NCI-H1694 treated with DMSO at 0.1 percent for 48 hours (cell line): ENCODE measurements around the gene VOPP1.
A peak's percentile ranks its signal among the peaks of the same experiment; 100 is the strongest.

Source experiments
- DNase-seq: peaks from one replicate; lab custom pipeline; 2025; lab: John Stamatoyannopoulos, UW

VOPP1 gene

DNA sequence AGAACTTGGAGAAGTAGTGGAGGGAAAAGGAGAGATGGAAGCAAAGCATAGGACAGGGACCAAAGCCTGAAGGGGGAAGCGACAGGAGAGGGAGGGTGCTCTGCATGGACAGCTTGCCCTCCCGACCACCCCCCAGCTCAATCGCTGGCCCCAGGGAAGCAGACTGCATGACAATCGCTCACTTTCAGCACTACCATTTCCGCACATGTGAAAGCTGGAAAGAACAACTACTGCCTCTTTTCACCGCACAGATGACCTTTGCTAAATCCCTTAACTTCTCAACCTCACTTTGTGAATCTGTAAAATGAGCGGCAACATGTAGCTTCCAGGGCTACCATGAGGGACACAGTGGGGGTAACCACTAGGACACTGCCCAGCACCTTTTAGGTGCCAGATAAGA is 17.1 kb downstream of the VOPP1 start:
- no peak for DNase-seq

DNA sequence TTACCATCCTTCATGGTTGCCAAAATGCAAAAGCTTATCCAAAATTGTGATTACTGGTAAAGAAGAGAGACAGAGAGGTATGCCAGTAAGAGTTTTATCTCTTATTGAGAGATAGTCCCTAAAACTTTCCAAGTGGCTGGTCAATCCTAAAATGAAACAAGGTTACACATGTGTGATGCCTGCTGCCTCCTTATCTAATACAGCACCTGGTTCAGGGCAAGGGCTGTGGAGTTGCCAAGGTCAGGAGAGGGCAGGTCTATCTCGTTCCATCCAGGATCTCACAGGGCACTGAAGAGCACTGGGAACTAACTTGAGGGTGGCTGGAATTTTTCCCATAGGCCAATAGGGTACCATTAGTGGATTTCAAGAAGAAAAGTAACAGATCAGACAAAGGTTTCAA is 18.3 kb downstream of the VOPP1 start:
- DNase-seq = no peak

DNA sequence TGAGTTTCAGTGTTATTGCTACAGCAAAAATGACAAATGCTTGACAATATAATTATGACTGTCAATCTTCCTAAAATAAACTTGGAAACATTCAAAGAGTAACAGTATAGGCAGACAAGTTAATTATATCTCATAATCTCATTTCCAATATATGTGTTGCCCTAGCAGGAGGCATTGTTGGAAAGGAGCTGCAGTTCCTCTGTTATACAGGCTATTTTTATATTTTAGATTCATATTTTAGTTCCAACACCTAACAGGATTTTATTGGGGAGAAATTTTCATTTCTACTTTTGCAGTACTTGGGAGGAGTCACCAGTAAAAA is 19.3 kb downstream of the VOPP1 start:
- DNase-seq = no peak

DNA sequence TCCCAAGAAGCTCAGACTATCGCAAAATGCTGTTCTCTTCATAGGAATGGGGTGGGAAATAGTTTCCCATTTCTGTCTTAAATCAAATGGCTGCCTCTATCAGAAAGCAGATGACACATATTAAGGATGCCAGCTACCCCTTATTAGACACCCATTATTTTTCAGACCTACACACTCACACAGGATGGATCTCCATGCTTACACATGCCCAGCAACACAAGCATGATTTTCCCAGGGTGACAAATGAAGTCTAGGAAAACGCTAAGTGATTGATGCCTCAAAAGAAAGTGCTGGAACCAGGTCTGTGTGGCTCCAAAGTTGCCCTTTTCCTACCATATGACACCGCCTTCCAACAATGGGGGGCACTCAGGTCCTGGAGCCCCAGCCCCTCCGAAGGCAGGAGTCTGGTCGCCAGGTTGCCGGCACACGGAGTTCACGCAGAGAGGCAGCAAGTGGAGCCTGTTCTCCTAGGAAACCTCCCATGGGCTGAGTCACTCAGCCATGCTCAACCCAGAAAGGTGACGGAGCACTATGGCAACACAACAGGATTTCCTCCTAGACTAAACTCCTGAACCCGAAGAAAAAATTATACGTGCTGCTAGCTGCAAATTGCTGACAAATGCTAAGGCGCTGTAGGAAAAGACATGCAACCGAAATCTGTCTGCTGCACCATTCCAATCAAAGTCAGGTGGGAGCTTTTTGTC is 19.8 kb downstream of the VOPP1 start:
- no peak for DNase-seq

DNA sequence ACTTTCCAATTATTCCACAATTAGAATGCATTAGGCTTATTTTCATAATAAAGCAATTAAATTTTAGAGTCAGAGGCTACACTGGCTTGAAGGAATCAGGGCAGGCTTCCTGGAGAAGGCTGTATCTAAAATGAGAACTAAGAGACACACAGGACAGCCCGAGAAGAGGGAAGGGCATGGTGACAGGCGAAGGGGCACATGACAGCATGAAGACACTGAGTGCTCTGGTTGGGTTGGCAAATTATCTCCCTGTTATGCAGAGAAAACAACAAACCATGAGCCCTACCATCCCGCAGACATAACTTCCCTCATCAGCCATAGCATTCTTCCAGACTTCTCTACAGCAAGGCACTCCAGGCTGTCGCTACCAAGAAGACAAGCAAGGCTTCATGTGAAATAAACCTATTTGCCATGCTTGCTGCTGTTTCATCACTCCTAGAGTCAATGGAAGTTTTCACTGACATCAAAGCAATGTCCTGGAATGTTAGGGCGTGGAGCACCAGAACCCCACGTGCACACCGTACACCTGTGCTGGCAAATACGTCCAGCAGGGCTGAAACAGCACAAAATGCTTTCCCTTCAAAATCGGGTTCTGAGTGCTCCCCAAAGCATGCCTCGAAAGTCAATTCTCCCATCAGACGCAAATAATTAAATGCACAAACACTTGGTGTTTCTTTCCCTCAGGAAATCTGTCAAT is 21.3 kb downstream of the VOPP1 start:
- DNase-seq = no peak

DNA sequence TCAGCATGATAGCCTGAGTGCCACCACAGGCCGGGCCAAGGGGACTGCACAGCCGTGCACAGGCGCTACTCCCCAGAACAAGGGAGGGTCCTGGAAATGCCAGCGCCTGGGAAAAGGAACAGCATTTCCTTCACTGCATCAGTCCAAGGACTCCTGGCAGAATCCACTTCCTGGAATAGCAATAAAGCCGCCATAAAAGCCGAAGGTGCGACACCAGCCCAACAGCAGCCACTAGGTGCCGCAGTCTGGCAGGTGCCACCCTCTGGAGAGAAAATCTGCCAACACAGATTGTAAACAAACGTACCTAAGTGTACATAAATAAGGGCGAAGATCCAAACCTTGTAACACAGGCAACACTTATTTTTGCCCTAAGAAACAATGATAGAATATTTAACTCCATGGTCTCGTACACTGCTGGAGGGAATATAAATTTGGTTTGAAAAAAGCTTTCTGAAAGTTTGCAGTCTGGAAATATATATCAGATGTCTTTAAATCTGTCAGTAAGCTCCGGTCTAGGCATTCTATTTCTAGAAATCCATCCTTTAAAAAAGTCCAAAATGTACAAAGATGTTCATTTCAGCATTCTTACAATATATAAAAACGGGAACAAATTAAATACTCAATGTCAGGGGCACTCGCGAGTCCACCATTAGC is 22.2 kb downstream of the VOPP1 start:
- no peak for DNase-seq

DNA sequence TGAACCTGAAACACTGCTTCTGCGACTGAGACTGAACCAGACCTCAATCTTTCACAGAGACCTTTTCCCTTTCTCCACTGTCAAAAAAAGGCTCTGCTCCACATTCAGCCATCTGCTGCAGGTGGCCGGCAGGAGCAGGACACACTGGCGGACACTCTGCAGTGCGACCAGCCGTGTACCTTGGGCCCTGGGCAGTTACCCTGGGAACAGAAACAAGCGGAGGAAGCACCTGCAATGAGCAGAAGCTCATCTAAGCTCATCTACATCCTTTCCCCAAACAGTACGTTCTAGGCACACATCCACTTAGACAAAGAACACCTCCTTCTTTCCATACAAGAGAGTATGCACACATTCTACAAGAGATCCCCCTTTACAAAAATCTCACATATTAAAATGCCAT is 22.8 kb downstream of the VOPP1 start:
- DNase-seq = no peak

DNA sequence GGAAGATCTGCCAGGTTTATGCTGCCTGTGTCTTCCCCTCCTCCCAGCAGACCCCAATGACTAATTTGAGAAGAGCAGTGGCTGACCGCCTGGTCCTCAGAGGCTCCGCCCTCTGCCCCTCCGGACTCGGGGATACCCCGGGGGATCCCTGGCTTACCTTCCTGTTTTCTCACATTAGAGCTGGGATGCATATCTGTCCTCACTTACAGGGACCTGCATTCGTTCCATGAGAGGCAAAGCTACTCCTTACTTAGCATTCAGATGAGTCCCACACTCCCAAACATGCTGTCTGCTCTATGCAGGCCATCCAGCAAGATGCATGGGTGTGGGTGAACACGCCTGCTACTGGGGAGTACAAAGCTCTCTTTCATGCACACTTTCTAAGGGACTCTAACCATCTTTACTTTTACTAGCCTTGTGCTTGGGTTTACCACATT is 24.0 kb downstream of the VOPP1 start:
- no peak for DNase-seq

DNA sequence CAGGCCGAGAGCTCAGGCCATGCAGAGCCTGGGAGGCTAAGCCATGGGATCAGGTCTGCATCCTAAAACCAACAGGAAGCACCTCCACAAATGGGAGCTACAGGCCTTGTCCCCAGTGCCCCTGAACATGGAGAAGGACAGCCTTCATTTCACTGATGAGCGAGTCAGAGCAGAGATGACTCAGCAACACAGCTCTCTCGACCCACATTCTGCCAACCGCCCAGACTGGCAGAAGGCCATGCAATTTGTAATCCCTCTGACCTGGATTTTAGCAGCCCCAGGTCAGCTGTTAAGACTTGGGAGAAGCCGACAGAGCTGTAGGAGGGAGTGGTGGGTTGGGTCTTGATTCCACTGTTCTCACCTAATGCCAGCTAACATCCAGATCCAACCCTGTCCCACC is 25.5 kb downstream of the VOPP1 start:
- DNase-seq = peak; percentile 79

DNA sequence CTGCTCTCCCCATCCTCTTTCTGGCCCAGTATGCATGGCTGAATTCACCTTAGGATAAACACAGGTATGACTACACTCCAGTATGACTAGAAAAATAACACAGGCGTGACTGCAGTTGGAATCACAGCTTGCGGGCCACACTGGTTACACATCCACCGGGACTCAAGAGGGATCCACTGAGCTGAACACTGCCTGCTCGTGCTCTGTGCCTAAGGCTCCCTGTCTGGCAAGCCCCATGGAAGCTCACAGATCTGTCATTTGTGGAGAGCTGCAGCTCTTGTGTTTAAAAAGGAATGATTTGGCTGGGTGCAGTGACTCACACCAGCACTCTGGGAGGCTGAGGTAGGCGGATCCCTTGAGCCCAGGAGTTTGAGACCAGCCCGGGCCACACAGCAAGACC is 26.8 kb downstream of the VOPP1 start:
- DNase-seq = no peak

DNA sequence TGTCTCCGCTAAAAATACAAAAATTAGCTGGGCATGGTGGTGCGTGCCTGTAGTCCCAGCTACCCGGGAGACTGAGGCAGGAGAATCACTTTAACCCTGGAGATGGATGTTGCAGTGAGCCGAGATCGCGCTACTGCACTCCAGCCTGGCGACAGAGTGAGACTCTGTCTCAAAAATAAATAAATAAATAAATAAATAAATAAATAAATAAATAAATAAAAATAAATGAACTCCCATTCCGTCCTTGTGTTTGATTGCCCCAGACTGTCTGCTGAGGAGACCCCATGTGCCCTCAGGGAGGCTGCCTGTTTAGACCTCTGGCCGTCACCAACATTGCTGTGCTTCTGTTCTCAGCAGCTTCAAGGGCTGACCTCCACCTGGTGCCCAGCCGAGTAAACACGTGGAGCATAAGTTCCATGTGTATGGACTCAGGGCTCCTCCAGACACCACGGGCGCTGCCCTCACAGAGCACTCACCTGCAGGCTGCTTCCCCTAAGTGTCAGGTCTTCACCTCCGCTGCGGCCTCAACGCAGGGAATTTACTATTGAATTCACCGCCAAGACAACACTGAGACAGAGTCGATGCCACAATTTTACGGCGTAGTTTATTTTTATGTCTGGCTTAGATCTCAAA is 32.0 kb downstream of the VOPP1 start:
- DNase-seq = no peak

DNA sequence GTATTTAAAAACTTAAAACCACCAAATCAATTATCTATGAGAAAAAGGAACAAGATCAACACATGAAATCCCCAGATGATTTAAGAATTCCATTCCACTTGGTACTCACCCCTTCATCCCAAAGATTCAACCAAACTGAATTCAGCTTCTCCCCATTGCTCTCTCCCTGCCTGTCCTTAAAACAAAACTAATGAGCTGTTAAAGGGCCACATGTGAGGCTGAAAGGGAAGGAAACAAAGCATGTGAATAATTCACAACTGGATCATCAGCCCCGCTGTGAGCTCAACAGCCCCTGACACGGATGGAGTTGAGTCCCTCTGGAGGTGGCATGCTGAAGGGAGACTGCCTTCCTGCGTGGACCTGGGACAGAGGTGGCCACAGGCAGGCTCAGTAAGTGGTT is 32.9 kb downstream of the VOPP1 start:
- peak; percentile 48 for DNase-seq

DNA sequence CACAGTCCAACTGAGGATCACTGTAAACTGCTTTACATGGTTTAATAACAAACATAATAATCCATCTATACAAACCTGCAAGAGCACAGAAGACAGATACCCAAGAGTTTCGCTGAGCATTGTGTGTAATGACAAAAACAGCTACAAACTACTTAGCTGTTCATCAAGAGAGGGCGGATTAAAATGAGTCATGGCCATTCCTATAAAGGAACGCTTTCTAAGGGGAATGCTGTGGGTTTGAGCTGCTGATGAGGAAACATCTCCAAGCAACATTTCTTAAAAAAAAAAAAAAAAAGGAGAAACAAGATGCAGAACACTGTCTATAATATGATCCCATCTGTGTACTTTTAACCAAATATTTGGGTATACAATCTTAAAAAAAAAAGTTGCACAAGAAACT is 33.8 kb downstream of the VOPP1 start:
- no peak for DNase-seq

DNA sequence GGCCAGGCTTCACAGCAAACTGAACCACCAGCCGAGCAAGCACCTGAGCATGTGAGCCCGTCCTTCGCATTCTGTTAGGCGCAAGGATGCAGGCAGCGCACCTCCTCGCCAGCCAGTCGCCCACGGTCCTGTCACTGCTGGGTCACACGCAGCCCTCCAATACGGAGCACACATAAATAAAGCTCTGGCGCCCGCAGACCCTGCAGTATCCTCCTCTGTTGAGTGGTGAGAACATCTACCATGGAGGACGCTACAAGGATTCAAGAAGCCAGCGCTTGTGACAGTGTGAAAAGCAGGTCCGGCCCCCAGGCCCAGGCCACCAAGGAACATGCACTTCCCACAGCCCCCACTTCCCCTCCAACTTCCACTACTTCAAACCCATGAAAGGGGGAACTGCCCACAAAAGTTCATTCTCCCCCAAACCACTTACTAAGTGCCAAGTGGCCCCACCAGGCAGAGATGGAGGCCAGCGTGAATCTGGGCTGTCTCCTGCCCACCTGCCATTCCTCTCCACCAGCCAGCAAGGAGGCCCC is 34.8 kb downstream of the VOPP1 start:
- DNase-seq = no peak

DNA sequence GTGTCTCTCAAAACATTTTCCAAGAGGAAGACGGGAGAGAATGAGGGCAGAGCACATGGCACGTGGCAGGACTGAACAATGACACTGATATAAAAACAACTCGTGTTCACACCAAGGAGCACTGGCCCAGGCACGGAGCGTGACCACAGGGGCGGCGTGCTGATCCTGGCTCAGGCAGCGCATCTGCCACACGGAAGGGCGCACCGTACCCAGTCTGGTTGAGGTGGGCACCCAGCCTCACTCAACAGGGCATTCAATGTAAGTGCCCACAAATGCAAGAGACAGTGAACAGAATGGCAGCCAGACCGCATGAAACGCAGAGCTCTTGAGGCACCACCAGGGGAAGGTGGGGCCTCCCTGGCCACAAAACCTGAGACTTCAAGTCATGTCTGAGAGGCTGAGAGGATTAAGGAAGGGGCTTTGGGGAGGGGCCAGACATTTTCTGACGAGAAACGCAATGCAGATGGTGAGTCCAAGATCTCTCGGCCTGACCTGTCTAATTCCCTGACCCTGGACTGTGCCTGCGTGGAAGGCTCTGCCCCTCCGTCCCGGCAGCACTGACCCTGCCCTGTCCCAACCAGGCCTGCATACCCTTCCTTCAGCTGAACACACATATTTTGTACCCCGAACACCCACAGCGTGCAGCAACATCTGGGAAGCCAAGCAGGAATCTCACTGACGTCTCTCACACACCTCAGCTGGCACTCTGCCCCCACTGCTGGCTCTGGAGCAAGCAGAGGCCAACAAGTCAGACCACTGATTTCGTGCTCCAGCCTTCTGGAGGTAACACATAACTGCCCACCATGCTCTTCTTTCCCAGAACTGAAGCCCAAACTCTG is 35.5 kb downstream of the VOPP1 start:
- DNase-seq = no peak

DNA sequence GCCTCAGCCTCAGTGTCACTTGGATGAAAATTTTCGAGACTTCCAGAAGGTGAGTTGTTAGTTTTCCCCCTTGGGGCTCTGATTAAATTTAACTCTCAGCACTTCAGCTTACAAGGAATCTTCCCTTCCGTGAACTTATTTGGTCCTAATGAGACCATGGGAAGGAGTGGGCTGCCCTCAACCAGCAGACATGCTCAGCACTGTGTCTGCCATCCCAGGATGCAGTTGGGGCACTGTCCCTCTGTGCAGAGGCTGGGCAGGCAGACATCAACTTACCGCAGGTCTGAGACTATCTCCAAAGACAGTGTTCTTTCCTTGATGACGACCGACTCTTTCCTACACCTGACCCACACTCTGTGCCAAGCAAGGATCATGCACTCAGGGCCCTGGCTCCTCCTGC is 36.7 kb downstream of the VOPP1 start:
- no peak for DNase-seq

DNA sequence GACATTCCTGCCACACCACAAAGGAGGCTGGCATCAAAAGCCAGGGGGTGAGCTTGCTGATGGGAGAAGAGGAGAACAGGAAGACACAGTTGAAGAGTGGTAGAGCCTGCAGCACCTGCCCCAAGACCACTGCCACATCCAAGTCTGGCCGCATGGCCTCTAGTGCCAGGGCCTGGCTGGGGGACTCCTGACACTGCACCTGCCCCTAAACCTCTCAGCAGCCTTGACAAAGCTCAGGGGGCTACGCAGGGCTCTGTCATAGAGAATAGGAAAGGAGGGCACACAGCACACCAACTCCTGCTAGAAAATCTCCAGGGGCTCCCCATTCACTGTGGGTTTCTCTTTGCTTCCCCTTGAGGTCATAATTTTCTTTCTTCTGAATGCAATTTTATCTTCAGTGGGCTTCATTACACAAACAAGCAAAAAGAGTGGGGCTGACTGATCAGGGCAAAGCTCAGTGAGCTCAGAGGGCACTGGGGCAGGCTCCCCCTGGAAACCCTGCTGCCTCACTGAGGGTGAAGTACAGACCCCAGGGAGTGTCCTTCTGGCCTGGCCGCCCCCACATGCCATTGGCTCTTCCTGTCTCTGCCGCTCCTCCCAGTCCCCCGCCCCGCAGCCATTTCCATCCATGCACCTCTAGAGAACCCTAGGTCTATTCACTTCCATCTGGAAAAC is 37.2 kb downstream of the VOPP1 start:
- no peak for DNase-seq

DNA sequence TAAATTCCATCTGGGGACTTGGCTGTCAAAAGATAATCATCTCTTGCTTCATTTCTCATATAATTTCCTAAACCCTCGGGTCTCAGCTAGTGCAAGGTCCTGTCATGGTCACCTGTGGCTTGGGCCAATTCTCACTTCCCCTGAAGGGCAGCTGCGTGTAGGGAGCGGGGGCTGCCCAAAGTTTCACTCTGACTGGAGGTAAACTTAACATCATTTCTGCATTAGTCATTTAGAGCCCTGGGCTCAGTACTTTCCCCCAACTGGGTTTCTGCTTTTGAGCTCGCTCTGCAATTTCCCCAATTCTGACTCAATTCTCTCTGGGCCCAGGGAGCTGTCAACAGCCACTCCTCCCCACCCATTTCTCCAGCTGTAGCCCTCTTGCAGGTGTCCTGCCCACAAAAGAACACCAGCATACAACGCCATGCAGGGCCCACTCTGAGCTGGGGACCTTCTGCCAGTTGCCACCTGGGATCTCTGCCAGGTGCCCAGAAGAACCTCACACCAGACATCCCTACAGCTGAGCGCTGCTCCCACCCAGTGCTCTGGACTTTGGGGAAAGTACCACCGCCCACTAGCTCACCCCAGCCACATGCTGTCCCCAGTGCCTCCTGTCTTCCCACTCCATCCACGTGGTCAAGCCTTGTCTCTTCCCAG is 37.9 kb downstream of the VOPP1 start:
- DNase-seq = no peak

DNA sequence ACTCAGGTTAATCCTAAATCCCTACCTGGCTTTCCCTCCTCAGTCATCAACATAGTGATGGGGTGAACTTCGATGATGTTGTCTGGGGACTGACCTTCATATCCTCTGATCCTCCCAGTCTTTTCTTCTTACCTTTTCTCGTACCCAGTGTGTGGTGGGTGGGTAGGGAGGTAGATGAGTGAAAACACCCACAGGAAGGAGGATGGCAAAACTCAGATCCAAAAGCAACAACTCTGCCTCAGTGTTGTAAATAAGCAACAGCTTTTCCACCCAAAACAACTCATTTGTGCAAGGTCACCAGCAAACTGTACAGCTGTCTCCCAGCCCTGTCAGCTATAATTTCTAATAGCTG is 38.6 kb downstream of the VOPP1 start:
- peak; percentile 65 for DNase-seq

DNA sequence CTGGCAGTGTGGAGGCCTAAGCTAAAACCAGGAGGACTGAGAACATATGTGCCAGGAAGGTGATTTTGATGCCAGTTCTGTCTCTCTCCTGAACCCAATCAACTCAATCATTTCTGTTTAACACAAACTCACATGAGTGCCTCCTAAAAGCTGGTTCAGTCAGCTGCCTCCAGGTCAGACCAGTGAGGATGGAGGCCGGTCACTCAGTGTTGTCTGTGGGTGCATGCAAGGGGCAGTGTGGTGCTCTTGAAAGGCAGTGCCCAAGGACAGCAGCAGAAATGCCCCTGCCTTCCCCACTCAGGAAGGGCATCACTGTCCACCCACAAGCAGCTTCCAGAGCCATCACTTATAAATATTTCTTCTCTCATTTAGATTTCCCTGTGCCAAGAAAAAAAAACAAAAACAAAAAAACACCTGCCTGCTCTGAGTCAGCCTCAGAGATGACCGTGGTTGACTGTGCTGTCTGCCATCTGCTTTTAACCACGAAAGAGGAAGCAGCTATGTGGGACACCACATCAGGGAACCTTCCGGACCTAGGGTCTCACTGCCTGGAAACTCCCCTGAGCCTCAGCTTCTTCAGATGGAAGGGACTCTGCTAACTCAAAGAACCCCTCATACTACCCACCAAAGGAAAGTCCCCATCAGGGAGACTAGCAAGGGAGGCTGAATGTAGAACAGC is 39.1 kb downstream of the VOPP1 start:
- DNase-seq = peak; percentile 29
